ENCODE measurements around the gene RHOT1.
"Not testable (repeated sequence)": the region's sequence is repeated elsewhere in the genome, so short reads cannot be mapped to it uniquely, and the experiment has no call there.

The RHOT1 gene

DNA sequence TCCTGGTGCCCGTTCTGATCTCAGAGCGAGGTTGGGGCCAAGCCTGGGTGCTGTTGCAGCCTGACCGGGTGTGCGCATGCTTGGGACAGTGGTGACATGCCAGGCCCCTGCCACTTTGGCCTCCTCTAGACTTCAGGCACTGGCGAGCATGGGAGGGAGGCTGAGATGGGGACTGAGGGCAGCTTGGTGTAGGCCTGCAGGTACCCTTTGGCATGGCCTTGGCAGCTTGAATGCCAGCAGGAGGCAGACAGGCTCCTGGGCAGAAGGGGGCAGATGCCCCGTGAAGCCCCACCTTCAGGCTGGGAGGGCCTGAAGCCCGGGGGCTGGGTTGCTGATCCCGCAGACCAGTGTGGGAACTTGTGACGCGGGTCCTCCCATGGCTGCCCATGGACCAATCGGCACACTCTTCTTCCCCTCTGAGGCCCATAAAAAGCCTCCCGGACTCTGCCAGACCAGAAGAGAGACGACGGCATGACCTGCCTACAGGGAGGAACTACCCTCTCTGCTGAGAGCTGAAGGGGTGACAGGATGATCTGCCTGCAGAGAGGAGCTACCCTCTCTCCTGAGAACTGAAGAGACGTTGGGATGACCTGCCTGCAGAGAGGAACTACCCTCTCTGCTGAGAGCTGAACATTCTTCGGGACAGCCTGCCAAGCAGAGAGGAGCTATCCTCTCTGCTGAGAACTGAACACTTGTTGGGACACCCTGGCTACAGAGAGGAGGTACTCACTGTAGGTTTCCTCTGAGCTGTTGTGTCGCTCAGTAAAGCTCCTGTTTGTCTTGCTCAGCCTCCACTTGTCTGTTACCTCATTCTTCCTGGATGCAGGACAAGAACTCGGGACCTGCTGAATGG lies 17.5 kb downstream of the RHOT1 start:
- DNase-seq (ENCODE audit: low read depth) = no peak

- DNase-seq (ENCODE audit: low read depth) = no peak
These were observed 18.2 kb downstream of the RHOT1 start for GRCh38 chr17:32160526-32160925.

GRCh38 chr17:32161029-32161428 lies 18.7 kb downstream of the RHOT1 start:
- no peak for DNase-seq (ENCODE audit: low read depth)

- DNase-seq (ENCODE audit: low read depth) = no peak
These were observed 19.4 kb downstream of the RHOT1 start for GRCh38 chr17:32161506-32162365.

DNA sequence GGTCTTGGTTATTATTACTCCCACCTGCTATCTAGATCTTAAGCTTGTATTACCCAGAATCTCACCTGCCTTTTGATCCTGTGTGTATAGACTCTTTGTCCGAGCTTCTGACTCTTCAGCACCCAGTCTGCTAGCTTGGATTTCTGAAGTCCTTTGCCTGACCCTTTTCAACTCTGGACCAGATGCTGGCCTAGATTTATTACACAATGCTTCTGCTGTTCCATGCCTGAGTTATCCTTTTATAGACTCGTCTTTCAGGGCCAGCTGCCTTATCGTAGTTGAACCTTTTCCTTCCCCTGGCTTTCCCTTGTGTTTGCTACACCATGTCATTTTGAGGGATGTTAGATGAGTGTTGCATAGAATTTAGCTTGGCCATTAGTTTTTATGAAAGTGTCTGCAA lies 32.6 kb downstream of the RHOT1 start:
- DNase-seq (ENCODE audit: low read depth) = no peak

DNA sequence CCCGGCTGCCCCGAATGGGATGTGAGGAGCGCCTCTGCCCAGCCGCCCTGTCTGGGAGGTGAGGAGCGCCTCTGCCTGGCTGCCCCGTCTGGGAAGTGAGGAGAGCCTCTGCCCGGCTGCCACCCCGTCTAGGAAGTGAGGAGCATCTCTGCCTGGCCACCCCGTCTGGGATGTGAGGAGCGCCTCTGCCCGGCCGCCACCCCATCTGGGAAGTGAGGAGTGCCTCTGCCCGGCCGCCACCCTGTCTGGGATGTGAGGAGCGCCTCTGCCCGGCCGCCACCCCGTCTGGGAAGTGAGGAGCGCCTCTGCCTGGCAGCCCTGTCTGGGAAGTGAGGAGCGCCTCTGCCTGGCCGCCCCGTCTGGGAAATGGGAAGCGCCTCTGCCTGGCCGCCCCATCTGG lies 36.4 kb downstream of the RHOT1 start:
- DNase-seq (ENCODE audit: low read depth) = not testable (repeated sequence)

DNA sequence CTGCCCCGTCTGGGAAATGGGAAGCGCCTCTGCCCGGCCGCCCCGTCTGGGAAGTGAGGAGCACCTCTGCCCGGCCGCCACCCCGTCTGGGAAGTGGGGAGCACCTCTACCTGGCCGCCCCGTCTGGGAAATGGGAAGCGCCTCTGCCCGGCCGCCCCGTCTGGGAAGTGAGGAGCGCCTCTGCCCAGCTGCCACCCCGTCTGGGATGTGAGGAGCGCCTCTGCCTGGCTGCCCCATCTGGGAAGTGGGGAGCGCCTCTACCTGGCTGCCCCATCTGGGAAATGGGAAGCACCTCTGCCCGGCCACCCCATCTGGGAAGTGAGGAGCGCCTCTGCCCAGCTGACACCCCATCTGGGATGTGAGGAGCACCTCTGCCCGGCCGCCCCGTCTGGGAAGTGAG lies 36.8 kb downstream of the RHOT1 start:
- not testable (repeated sequence) for DNase-seq (ENCODE audit: low read depth)

GRCh38 chr17:32179526-32179925 lies 37.2 kb downstream of the RHOT1 start:
- DNase-seq (ENCODE audit: low read depth) = not testable (repeated sequence)

- DNase-seq (ENCODE audit: low read depth) = not testable (repeated sequence)
These were observed 38.0 kb downstream of the RHOT1 start for GRCh38 chr17:32180262-32180661.

DNA sequence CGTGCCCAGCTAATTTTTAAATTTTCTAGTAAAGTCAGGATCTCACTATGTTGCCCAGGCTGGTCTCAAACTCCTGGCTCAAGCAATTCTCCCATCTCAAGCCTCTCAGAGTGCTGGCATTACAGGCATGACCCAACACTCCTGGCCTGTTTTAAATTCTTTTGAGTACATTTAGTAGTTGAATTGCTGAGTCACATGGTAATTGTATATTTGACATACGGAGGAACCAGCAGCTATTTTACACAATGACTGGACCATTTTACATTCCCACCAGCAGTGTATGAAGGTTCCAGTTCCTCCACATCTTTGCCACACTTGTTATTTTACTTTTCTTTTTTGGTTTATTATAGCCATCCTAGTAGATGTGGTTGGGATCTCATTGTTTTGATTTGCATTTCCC lies 43.6 kb downstream of the RHOT1 start:
- DNase-seq (ENCODE audit: low read depth) = no peak

DNA sequence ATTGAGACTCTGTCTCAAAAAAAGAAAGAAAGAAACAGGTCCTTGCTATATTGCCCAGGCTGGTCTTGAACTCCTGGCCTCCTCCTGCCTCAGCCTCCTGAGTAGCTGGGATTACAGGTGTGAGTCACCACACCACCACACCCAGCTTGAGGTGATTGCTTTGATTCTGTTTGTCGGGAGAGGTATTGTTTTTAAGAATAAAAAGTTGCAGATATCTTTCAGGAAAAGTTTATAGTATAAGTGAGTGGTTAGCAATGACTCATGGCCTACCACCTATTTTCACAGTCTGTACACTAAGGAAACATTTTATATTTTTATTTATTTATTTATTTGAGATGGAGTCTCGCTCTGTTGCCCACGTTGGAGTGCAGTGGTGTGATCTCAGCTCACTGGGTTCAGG lies 45.0 kb downstream of the RHOT1 start:
- no peak for DNase-seq (ENCODE audit: low read depth)

- DNase-seq (ENCODE audit: low read depth) = no peak
These were observed 47.0 kb downstream of the RHOT1 start for GRCh38 chr17:32189343-32189742.

DNA sequence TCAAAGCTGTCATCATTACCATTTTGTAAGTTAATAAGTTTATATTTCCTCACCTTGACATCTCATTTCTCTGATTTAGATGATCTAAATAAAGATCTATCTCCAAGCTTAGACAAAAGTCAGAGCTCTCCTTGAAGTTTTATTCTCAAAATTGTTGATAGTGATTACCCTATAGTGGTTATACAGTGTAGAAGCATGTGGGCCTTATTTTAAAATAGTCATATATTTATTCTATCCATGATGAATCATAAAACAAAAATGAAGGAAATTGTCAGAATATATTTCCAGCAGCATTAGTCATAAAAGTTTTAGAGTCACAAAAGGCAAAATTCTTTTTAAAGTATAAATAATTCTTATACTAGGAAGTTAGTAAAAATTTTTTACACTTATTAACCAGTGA lies 49.0 kb downstream of the RHOT1 start:
- no peak for DNase-seq (ENCODE audit: low read depth)

DNA sequence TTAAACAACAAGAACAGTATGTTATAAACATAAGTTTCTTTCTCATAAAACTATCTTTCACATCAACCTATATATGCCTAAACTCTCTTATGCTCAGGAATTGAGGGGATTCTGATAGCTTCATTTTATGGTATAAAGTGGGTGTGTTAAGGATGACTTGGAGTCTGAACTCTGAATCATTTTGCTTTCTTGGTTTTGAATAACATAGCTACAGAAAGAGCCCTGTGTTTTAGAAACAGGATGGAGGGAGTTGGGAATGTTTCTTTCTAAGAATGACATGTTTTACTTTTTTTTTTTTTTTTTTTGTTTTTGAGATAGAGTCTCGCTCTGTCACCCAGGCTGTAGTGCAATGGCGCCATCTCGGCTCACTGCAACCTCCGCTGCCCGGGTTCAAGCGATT lies 50.1 kb downstream of the RHOT1 start:
- DNase-seq (ENCODE audit: low read depth) = no peak

- DNase-seq (ENCODE audit: low read depth) = no peak
These were observed 55.7 kb downstream of the RHOT1 start for GRCh38 chr17:32197987-32198386.

- DNase-seq (ENCODE audit: low read depth) = no peak
These were observed 64.6 kb downstream of the RHOT1 start for GRCh38 chr17:32206861-32207260.

- no peak for DNase-seq (ENCODE audit: low read depth)
These were observed 66.1 kb downstream of the RHOT1 start for GRCh38 chr17:32208436-32208835.

DNA sequence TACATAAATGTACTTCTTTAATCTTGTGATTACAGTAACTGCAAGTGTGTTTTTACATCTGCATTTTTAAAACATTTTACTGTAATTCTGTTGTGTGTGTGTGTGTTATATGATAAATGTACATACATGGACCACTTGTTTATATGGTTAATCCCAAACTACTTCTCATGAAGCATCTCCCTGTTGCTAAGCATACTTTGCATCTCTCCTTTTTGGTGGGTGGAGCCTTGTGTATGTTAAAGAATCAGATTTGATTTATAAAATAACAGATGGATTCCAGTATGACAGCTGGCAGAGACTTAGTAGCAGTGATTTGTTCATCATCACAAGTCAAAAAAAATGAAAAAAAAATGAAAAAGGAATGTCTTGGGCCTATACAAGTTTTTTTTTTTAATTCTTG lies 67.3 kb downstream of the RHOT1 start:
- DNase-seq (ENCODE audit: low read depth) = no peak

DNA sequence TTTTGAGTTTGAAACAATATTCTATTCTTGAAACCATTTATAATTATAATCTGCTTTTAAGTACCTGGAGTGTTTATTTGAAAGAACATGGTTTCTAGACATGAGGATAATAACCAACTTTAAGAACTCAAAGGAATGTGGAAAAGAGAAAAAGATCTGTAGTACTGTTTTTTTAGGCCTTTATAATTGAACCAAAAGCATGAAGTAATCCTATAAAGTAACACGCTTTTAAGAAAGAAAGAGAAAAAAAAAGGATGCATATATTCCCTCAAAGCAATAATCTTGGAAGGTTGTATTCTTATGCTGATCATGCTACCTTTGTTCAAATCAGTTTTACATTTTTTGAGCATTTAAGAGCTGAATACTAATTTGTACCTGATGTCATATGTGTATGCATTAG lies 69.4 kb downstream of the RHOT1 start:
- DNase-seq (ENCODE audit: low read depth) = no peak

DNA sequence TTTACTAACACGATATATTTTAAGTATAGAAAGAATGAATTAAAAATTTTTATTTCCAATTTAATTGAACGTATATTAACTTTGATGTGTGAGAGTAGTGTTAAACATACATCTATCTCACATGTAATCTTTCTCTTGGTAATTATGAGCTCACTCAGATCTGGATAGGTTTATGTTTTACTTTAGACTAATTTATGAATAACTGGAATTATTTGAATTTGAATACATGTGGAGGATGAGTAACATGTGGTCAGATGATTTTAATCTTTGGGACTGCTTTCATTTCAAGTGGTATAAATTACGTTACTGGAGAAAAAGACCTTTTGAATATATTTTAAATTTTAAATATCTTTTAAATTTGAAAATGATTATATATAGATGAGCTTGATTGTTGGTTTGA lies 73.4 kb downstream of the RHOT1 start:
- no peak for DNase-seq (ENCODE audit: low read depth)

DNA sequence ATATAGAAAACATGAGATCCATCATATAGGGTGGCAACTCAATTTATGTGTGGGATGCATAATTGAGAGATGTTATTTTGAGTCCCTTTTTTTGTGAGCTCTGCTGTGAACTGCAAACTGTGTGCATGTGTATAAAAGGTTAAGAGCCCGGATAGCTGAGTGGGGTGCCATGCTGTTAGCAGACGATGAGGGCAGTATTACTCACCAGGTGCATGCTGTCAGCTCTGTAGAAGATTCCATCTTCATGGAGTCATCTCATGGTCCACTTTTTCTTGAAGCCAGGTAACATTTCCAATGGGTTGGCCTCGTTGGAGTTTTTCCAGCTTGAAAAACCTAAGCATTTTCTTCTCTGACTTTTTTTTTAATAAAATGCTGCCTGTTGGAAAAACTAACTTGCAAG lies 80.3 kb downstream of the RHOT1 start:
- no peak for DNase-seq (ENCODE audit: low read depth)

GRCh38 chr17:32223703-32224102 lies 81.4 kb downstream of the RHOT1 start:
- DNase-seq (ENCODE audit: low read depth) = no peak

- no peak for DNase-seq (ENCODE audit: low read depth)
These were observed 84.6 kb downstream of the RHOT1 start for GRCh38 chr17:32226886-32227285.
